Body of pancreas (tissue), 4 donors: ENCODE measurements around the gene KNDC1.

Source experiments
- CTCF ChIP-seq, 7 experiments: fragments of 450-650 bp in 4 of 7; fragments of 200-600 bp in 3 of 7; sonication (generic) in 3 of 7; IDR thresholded peaks; one replicate each; pipeline ENCODE4 v1.5.1; 2016 to 2019; ENCODE audit warnings: antibody characterized with exemption in 7 of 7
- POLR2A ChIP-seq, 3 donors: fragments of 450-650 bp; IDR thresholded peaks; one replicate each; pipeline ENCODE4 v1.6.1; 2016; ENCODE audit warnings: antibody characterized with exemption in 3 of 3, mild to moderate bottlenecking in 2 of 3

GRCh38 chr10:133194151-133194550 lies 34.1 kb downstream of the KNDC1 start:
- TF ChIP-seq CTCF (IDR thresholded peaks at IDR 0.05) (no peak), POLR2A (IDR thresholded peaks at IDR 0.05) (no peak)
